ENCODE results near the gene BCL11B.

The BCL11B gene

DNA sequence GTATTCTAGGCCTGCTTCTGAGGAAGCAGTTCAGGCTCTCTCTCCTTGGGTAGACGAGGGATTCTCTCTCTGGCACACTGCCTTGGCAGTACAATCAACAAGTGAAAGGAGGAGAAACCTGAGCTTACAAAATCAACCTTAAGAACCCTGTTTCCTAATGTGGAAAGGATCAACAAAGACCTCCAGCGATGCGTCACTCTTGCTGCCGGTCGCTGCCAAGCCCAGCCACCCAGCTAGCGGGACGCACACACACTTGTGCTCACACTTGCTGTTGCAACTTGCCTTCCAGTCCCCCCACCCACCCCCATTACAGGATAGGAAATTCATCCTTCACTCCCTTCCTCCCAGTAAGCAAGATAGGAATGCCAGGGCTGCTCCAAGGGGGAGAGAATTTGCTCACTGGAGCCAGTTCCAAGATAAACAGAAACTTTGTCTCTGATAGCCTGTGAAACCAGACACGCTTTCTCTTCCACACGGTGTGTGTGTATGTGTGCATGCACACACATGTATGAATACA is 144.3 kb downstream of the BCL11B start:
- DNase-seq (ENCODE audit: low read depth): peak; percentile 39
- no peak overlapping the region for H3K4me3 ChIP-seq (ENCODE audit: low read depth, low read length)
- in situ Hi-C loops (cut with HindIII; ENCODE audit: low sequenced_read_pairs): no loop called here
- TF ChIP-seq, protein P1, sequence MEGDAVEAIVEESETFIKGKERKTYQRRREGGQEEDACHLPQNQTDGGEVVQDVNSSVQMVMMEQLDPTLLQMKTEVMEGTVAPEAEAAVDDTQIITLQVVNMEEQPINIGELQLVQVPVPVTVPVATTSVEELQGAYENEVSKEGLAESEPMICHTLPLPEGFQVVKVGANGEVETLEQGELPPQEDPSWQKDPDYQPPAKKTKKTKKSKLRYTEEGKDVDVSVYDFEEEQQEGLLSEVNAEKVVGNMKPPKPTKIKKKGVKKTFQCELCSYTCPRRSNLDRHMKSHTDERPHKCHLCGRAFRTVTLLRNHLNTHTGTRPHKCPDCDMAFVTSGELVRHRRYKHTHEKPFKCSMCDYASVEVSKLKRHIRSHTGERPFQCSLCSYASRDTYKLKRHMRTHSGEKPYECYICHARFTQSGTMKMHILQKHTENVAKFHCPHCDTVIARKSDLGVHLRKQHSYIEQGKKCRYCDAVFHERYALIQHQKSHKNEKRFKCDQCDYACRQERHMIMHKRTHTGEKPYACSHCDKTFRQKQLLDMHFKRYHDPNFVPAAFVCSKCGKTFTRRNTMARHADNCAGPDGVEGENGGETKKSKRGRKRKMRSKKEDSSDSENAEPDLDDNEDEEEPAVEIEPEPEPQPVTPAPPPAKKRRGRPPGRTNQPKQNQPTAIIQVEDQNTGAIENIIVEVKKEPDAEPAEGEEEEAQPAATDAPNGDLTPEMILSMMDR (IDR thresholded peaks at IDR 0.05; ENCODE audit: low read depth, low read length, missing control alignments): no peak

DNA sequence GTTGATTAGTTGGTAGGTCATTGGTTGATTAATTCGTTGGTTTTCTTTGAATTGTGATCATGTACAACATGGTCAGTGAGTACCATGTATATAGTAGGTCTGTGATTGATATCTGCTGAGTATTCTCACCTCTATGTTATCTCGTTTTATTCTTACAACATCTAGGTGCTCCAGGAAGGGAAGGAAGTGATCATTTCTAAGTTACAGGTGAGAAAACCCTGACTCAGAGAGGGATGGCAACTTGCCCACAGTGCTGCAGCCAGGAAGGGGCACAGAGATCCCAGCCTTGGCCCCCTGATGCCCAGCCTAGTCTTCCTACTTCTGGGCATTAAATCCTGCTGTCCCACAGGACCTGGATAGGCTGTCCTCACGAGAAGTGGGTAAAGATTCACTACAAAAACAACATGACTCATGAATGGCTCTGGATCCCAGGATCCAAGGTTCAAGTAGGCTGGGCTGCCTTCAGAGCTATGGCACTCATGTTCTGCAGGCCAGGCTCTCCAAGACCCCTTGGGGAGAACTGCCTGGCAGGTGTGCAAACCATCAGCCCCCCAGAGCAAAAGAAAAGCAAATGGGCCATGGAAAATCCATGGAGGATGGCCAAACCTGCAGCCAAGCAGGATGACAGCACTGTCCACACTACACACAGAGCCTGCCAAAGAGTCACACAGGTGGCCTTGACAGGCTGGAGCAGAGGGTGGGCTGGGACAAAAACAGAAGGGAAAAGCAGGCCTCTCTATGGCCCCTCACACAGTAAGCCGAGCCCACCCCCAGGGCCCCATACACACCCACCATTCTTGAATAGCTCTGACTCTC is 146.2 kb downstream of the BCL11B start:
- no peak for DNase-seq (ENCODE audit: low read depth)
- no peak overlapping the region for H3K4me3 ChIP-seq (ENCODE audit: low read depth, low read length)
- TF ChIP-seq, protein P1 (IDR thresholded peaks at IDR 0.05; ENCODE audit: low read depth, low read length, missing control alignments): no peak
- in situ Hi-C loops (cut with HindIII; ENCODE audit: low sequenced_read_pairs): no loop called here

DNA sequence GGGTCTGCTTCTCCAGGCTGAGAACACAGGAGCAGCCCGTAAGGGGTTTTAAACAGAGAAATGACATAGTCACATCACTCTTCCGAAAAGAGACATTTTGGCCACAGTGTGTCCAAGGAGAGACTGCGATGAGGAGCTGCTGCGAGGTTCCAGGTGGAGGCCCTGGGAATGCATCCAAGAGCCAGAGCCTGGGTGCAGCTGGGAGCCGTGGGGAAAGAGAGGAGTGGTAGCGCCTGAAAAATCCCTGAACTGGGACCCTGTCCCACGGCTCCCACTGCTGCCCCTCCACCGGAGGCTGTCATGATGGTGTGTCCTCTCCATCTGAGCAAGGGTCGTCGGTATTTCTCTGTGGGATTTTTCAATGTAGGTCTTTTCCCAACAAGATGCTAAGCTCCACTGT is 146.9 kb downstream of the BCL11B start:
- TF ChIP-seq, protein P1 (IDR thresholded peaks at IDR 0.05; ENCODE audit: low read depth, low read length, missing control alignments): no peak
- no peak for DNase-seq (ENCODE audit: low read depth)
- in situ Hi-C loops (cut with HindIII; ENCODE audit: low sequenced_read_pairs): no loop called here
- no peak overlapping the region for H3K4me3 ChIP-seq (ENCODE audit: low read depth, low read length)

GRCh38 chr14:99124482-99125105 is 147.4 kb downstream of the BCL11B start:
- in situ Hi-C loops (cut with HindIII; ENCODE audit: low sequenced_read_pairs): no loop called here

GRCh38 chr14:99123208-99123870 is 148.7 kb downstream of the BCL11B start:
- H3K4me3 ChIP-seq (ENCODE audit: low read depth, low read length): no peak overlapping the region
- in situ Hi-C loops (cut with HindIII; ENCODE audit: low sequenced_read_pairs): no loop called here
- TF ChIP-seq, protein P1 (IDR thresholded peaks at IDR 0.05; ENCODE audit: low read depth, low read length, missing control alignments): no peak
- no peak for DNase-seq (ENCODE audit: low read depth)

More at GRCh38 chr14:99124482-99125105, 147.4 kb downstream of the BCL11B start:
- no peak overlapping the region for H3K4me3 ChIP-seq (ENCODE audit: low read depth, low read length)
- TF ChIP-seq, protein P1 (IDR thresholded peaks at IDR 0.05; ENCODE audit: low read depth, low read length, missing control alignments): no peak
- DNase-seq (ENCODE audit: low read depth): no peak

- no peak overlapping the region for H3K4me3 ChIP-seq (ENCODE audit: low read depth, low read length)
- no peak for DNase-seq (ENCODE audit: low read depth)
- TF ChIP-seq, protein P1 (IDR thresholded peaks at IDR 0.05; ENCODE audit: low read depth, low read length, missing control alignments): no peak
- in situ Hi-C loops (cut with HindIII; ENCODE audit: low sequenced_read_pairs): no loop called here
Measured at GRCh38 chr14:99122521-99123125, 149.4 kb downstream of the BCL11B start.
